ENCODE results near the gene AMPD1.
A peak's percentile ranks its signal among the peaks of the same experiment; 100 is the strongest.

The AMPD1 gene

GRCh38 chr1:114668784-114669561 is 26.4 kb downstream of the AMPD1 start:
- H3K4me2 ChIP-seq (ENCODE audit: low read length), result peak overlapping the region; percentile 68

GRCh38 chr1:114668373-114668772 is 27.0 kb downstream of the AMPD1 start:
- H4K8ac ChIP-seq (ENCODE audit: low read depth, low read length), result no peak overlapping the region
- no peak overlapping the region for H3K23ac ChIP-seq (ENCODE audit: low read length)
- no peaks in the 10 kb centered on the region for H3K79me2 ChIP-seq (ENCODE audit: control insufficient read depth, insufficient read depth, low read length, poor library complexity)
- no peak overlapping the region for H3K4me3 ChIP-seq (ENCODE audit: low read depth, low read length)
- no peak overlapping the region for H2AK5ac ChIP-seq (ENCODE audit: low read length)
- no peaks in the 10 kb centered on the region for H3K9me3 ChIP-seq (ENCODE audit: insufficient read depth, low read depth, low read length)
- H3K36me3 ChIP-seq (ENCODE audit: control insufficient read depth in 1 of 2, insufficient read depth in 2 of 2, low read length in 2 of 2), result no peaks in the 10 kb centered on the region
- H4K91ac ChIP-seq (ENCODE audit: low read depth, low read length), result no peak overlapping the region
- no peak overlapping the region for H3K18ac ChIP-seq (ENCODE audit: low read length)
- no peak overlapping the region for H3K27ac ChIP-seq (ENCODE audit: low read depth, low read length)
- no peak overlapping the region for H3K9ac ChIP-seq (ENCODE audit: low read length)
- no peak overlapping the region for H2BK12ac ChIP-seq (ENCODE audit: low read length)
- 100% methylated on average over 3 of the region's 4 CpGs for WGBS (ENCODE audit: extremely low coverage, insufficient coverage, insufficient read length)
- no peak overlapping the region for H2BK120ac ChIP-seq (ENCODE audit: insufficient read depth, low read length, poor library complexity)
- H2BK5ac ChIP-seq (ENCODE audit: low read depth, low read length, poor library complexity), result no peak overlapping the region
- H3K79me1 ChIP-seq (ENCODE audit: low read length), result peaks cover 3% of the 10 kb centered on the region
- H3K14ac ChIP-seq (ENCODE audit: low read length), result no peak overlapping the region
- DNase-seq, result no peak
- no peak overlapping the region for H3K4ac ChIP-seq (ENCODE audit: low read depth, low read length)
- H3K27me3 ChIP-seq (ENCODE audit: insufficient read depth, low read length), result no peaks in the 10 kb centered on the region
- H2AFZ ChIP-seq (ENCODE audit: insufficient read depth, low read length, poor library complexity), result no peak overlapping the region
- no peak overlapping the region for H4K12ac ChIP-seq (ENCODE audit: low read depth, low read length)
- H3K4me2 ChIP-seq (ENCODE audit: low read length), result no peak overlapping the region
- peaks cover 4% of the 10 kb centered on the region in 2 experiments for H3K4me1 ChIP-seq (ENCODE audit: control insufficient read depth in 1 of 2, insufficient read depth in 2 of 2, low read length in 2 of 2)

More at GRCh38 chr1:114668784-114669561, 26.4 kb downstream of the AMPD1 start:
- Histone ChIP-seq H3K27ac (ENCODE audit: low read depth, low read length) (no peak overlapping the region), H2BK5ac (ENCODE audit: low read depth, low read length, poor library complexity) (no peak overlapping the region), H3K4me1 (ENCODE audit: control insufficient read depth in 1 of 2, insufficient read depth in 2 of 2, low read length in 2 of 2) (peaks cover 4% of the 10 kb centered on the region in 2 experiments), H3K79me1 (ENCODE audit: low read length) (peaks cover 3% of the 10 kb centered on the region), H3K79me2 (ENCODE audit: control insufficient read depth, insufficient read depth, low read length, poor library complexity) (no peaks in the 10 kb centered on the region), H4K12ac (ENCODE audit: low read depth, low read length) (no peak overlapping the region), H2BK120ac (ENCODE audit: insufficient read depth, low read length, poor library complexity) (no peak overlapping the region), H3K9me3 (ENCODE audit: insufficient read depth, low read depth, low read length) (no peaks in the 10 kb centered on the region), H2AFZ (ENCODE audit: insufficient read depth, low read length, poor library complexity) (peak overlapping the region; percentile 21), H3K18ac (ENCODE audit: low read length) (no peak overlapping the region), H2AK5ac (ENCODE audit: low read length) (no peak overlapping the region), H3K9ac (ENCODE audit: low read length) (no peak overlapping the region), H4K91ac (ENCODE audit: low read depth, low read length) (no peak overlapping the region), H3K14ac (ENCODE audit: low read length) (no peak overlapping the region), H3K4ac (ENCODE audit: low read depth, low read length) (no peak overlapping the region), H3K4me3 (ENCODE audit: low read depth, low read length) (no peak overlapping the region), H3K36me3 (ENCODE audit: control insufficient read depth in 1 of 2, insufficient read depth in 2 of 2, low read length in 2 of 2) (no peaks in the 10 kb centered on the region), H3K27me3 (ENCODE audit: insufficient read depth, low read length) (no peaks in the 10 kb centered on the region), H4K8ac (ENCODE audit: low read depth, low read length) (no peak overlapping the region), H3K23ac (ENCODE audit: low read length) (no peak overlapping the region), H2BK12ac (ENCODE audit: low read length) (no peak overlapping the region)
- no CpG with 5 or more reads among the region's 13 CpGs for WGBS (ENCODE audit: extremely low coverage, insufficient coverage, insufficient read length)
- DNase-seq, result peak in 1 of 2 donors; percentile 19

GRCh38 chr1:114666954-114667353 is 28.4 kb downstream of the AMPD1 start:
- Histone ChIP-seq H3K4me2 (ENCODE audit: low read length) (no peak overlapping the region), H3K4ac (ENCODE audit: low read depth, low read length) (no peak overlapping the region), H3K79me2 (ENCODE audit: control insufficient read depth, insufficient read depth, low read length, poor library complexity) (no peaks in the 10 kb centered on the region), H3K4me3 (ENCODE audit: low read depth, low read length) (no peak overlapping the region), H2BK5ac (ENCODE audit: low read depth, low read length, poor library complexity) (no peak overlapping the region), H3K27ac (ENCODE audit: low read depth, low read length) (no peak overlapping the region), H2BK120ac (ENCODE audit: insufficient read depth, low read length, poor library complexity) (no peak overlapping the region), H3K18ac (ENCODE audit: low read length) (no peak overlapping the region), H2AK5ac (ENCODE audit: low read length) (no peak overlapping the region), H3K4me1 (ENCODE audit: control insufficient read depth in 1 of 2, insufficient read depth in 2 of 2, low read length in 2 of 2) (peaks cover 4% of the 10 kb centered on the region in 2 experiments), H3K9me3 (ENCODE audit: insufficient read depth, low read depth, low read length) (no peaks in the 10 kb centered on the region), H4K8ac (ENCODE audit: low read depth, low read length) (no peak overlapping the region), H3K79me1 (ENCODE audit: low read length) (peaks cover 3% of the 10 kb centered on the region), H2BK12ac (ENCODE audit: low read length) (no peak overlapping the region), H3K27me3 (ENCODE audit: insufficient read depth, low read length) (no peaks in the 10 kb centered on the region), H4K91ac (ENCODE audit: low read depth, low read length) (no peak overlapping the region), H3K36me3 (ENCODE audit: control insufficient read depth in 1 of 2, insufficient read depth in 2 of 2, low read length in 2 of 2) (no peaks in the 10 kb centered on the region), H4K12ac (ENCODE audit: low read depth, low read length) (no peak overlapping the region), H3K9ac (ENCODE audit: low read length) (no peak overlapping the region), H2AFZ (ENCODE audit: insufficient read depth, low read length, poor library complexity) (no peak overlapping the region), H3K23ac (ENCODE audit: low read length) (no peak overlapping the region), H3K14ac (ENCODE audit: low read length) (no peak overlapping the region)
- DNase-seq, result no peak
- WGBS (ENCODE audit: extremely low coverage, insufficient coverage, insufficient read length), result 100% methylated on average over 3 of the region's 3 CpGs

GRCh38 chr1:114660238-114660637 is 35.1 kb downstream of the AMPD1 start:
- DNase-seq, result no peak
- H3K27me3 ChIP-seq (ENCODE audit: insufficient read depth, low read length), result no peaks in the 10 kb centered on the region
- no peak overlapping the region for H3K9ac ChIP-seq (ENCODE audit: low read length)
- H3K79me1 ChIP-seq (ENCODE audit: low read length), result no peaks in the 10 kb centered on the region
- H3K36me3 ChIP-seq (ENCODE audit: control insufficient read depth in 1 of 2, insufficient read depth in 2 of 2, low read length in 2 of 2), result no peaks in the 10 kb centered on the region
- H3K27ac ChIP-seq (ENCODE audit: low read depth, low read length), result no peak overlapping the region
- no CpG with 5 or more reads among the region's 2 CpGs for WGBS (ENCODE audit: extremely low coverage, insufficient coverage, insufficient read length)
- no peak overlapping the region for H2BK120ac ChIP-seq (ENCODE audit: insufficient read depth, low read length, poor library complexity)
- no peak overlapping the region for H2BK5ac ChIP-seq (ENCODE audit: low read depth, low read length, poor library complexity)
- H3K18ac ChIP-seq (ENCODE audit: low read length), result no peak overlapping the region
- no peaks in the 10 kb centered on the region for H3K4me1 ChIP-seq (ENCODE audit: control insufficient read depth in 1 of 2, insufficient read depth in 2 of 2, low read length in 2 of 2)
- H3K9me3 ChIP-seq (ENCODE audit: insufficient read depth, low read depth, low read length), result no peaks in the 10 kb centered on the region
- H3K4ac ChIP-seq (ENCODE audit: low read depth, low read length), result no peak overlapping the region
- H3K79me2 ChIP-seq (ENCODE audit: control insufficient read depth, insufficient read depth, low read length, poor library complexity), result no peaks in the 10 kb centered on the region
- H4K12ac ChIP-seq (ENCODE audit: low read depth, low read length), result no peak overlapping the region
- H3K23ac ChIP-seq (ENCODE audit: low read length), result no peak overlapping the region
- H3K14ac ChIP-seq (ENCODE audit: low read length), result no peak overlapping the region
- H4K8ac ChIP-seq (ENCODE audit: low read depth, low read length), result no peak overlapping the region
- no peak overlapping the region for H3K4me2 ChIP-seq (ENCODE audit: low read length)
- no peak overlapping the region for H3K4me3 ChIP-seq (ENCODE audit: low read depth, low read length)
- H2BK12ac ChIP-seq (ENCODE audit: low read length), result no peak overlapping the region
- H2AFZ ChIP-seq (ENCODE audit: insufficient read depth, low read length, poor library complexity), result no peak overlapping the region
- no peak overlapping the region for H2AK5ac ChIP-seq (ENCODE audit: low read length)
- no peak overlapping the region for H4K91ac ChIP-seq (ENCODE audit: low read depth, low read length)
